ENCODE data around the gene MOB4. TPM values are rescaled to one million over a fixed set of nuclear protein-coding genes. Genes with fewer than 3 reads are reported as not detected.
"Not testable (repeated sequence)": the region's sequence is repeated elsewhere in the genome, so short reads cannot be mapped to it uniquely, and the experiment has no call there.

Gene MOB4
- total RNA-seq, 2 experiments from 2014 or later: 16.5 to 21.3 TPM

GRCh38 chr2:197558393-197558792 is 42.5 kb downstream of the MOB4 start:
- no peak for ATAC-seq
- ChIA-PET POLR2A (no interaction called here), CTCF (no interaction called here)
- H3K27me3 Mint-ChIP-seq (ENCODE audit: low read depth): no peaks in the 10 kb centered on the region
- H3K4me1 Mint-ChIP-seq (ENCODE audit: low read depth): no peaks in the 10 kb centered on the region
- H3K9me3 Mint-ChIP-seq (ENCODE audit: insufficient read depth): no peaks in the 10 kb centered on the region
- peaks cover 46% of the 10 kb centered on the region for H3K36me3 Mint-ChIP-seq (ENCODE audit: low read depth)
- H3K4me3 Mint-ChIP-seq: no peak overlapping the region
- DNase-seq: no peak
- H3K27ac Mint-ChIP-seq: peak overlapping the region; percentile 57

- no peak for DNase-seq
- Mint-ChIP-seq H3K9me3 (ENCODE audit: insufficient read depth) (peaks cover 4% of the 10 kb centered on the region), H3K36me3 (ENCODE audit: low read depth) (peaks cover 56% of the 10 kb centered on the region), H3K4me1 (ENCODE audit: low read depth) (no peaks in the 10 kb centered on the region), H3K4me3 (no peak overlapping the region), H3K27me3 (ENCODE audit: low read depth) (no peaks in the 10 kb centered on the region), H3K27ac (no peak overlapping the region)
- ChIA-PET CTCF (no interaction called here), POLR2A (no interaction called here)
- no peak for ATAC-seq
Observed at GRCh38 chr2:197559681-197560080, 43.8 kb downstream of the MOB4 start.

GRCh38 chr2:197560146-197560665 is 44.3 kb downstream of the MOB4 start:
- POLR2A ChIA-PET: no interaction called here
- CTCF ChIA-PET: no interaction called here
- peaks cover 4% of the 10 kb centered on the region for H3K9me3 Mint-ChIP-seq (ENCODE audit: insufficient read depth)
- no peak overlapping the region for H3K27ac Mint-ChIP-seq
- H3K27me3 Mint-ChIP-seq (ENCODE audit: low read depth): no peaks in the 10 kb centered on the region
- DNase-seq: no peak
- peaks cover 58% of the 10 kb centered on the region for H3K36me3 Mint-ChIP-seq (ENCODE audit: low read depth)
- no peak for ATAC-seq
- H3K4me1 Mint-ChIP-seq (ENCODE audit: low read depth): no peaks in the 10 kb centered on the region
- H3K4me3 Mint-ChIP-seq: no peak overlapping the region

GRCh38 chr2:197571627-197572271 is 55.9 kb downstream of the MOB4 start:
- no peak overlapping the region for H3K4me3 Mint-ChIP-seq
- no peak overlapping the region for H3K27ac Mint-ChIP-seq
- H3K36me3 Mint-ChIP-seq (ENCODE audit: low read depth): peaks cover 27% of the 10 kb centered on the region
- ATAC-seq (no peak), DNase-seq (no peak)
- H3K4me1 Mint-ChIP-seq (ENCODE audit: low read depth): no peaks in the 10 kb centered on the region
- no peaks in the 10 kb centered on the region for H3K27me3 Mint-ChIP-seq (ENCODE audit: low read depth)
- CTCF ChIA-PET: no interaction called here
- H3K9me3 Mint-ChIP-seq (ENCODE audit: insufficient read depth): peaks cover 6% of the 10 kb centered on the region
- POLR2A ChIA-PET: no interaction called here

GRCh38 chr2:197573608-197574007 is 57.7 kb downstream of the MOB4 start:
- Mint-ChIP-seq H3K27me3 (ENCODE audit: low read depth) (no peaks in the 10 kb centered on the region), H3K4me3 (no peak overlapping the region), H3K9me3 (ENCODE audit: insufficient read depth) (peaks cover 6% of the 10 kb centered on the region), H3K27ac (no peak overlapping the region), H3K4me1 (ENCODE audit: low read depth) (no peaks in the 10 kb centered on the region), H3K36me3 (ENCODE audit: low read depth) (peaks cover 27% of the 10 kb centered on the region)
- ChIA-PET CTCF (no interaction called here), POLR2A (no interaction called here)
- DNase-seq: no peak
- no peak for ATAC-seq

- H3K9me3 Mint-ChIP-seq (ENCODE audit: insufficient read depth): peaks cover 6% of the 10 kb centered on the region
Observed at GRCh38 chr2:197575987-197576386, 60.1 kb downstream of the MOB4 start.

GRCh38 chr2:197576631-197577030 is 60.8 kb downstream of the MOB4 start:
- DNase-seq (no peak), ATAC-seq (no peak)
- POLR2A ChIA-PET: no interaction called here
- Mint-ChIP-seq H3K9me3 (ENCODE audit: insufficient read depth) (peaks cover 6% of the 10 kb centered on the region), H3K27me3 (ENCODE audit: low read depth) (no peaks in the 10 kb centered on the region), H3K4me1 (ENCODE audit: low read depth) (no peaks in the 10 kb centered on the region), H3K4me3 (no peak overlapping the region), H3K36me3 (ENCODE audit: low read depth) (peaks cover 27% of the 10 kb centered on the region), H3K27ac (no peak overlapping the region)
- CTCF ChIA-PET: interaction anchor here (1.4 kb wide), 1 partner anchor 39 kb away, joined by 4 read pairs; no protein-coding TSS in a partner anchor

More at GRCh38 chr2:197575987-197576386, 60.1 kb downstream of the MOB4 start:
- H3K27ac Mint-ChIP-seq: no peak overlapping the region
- no peaks in the 10 kb centered on the region for H3K27me3 Mint-ChIP-seq (ENCODE audit: low read depth)
- peaks cover 27% of the 10 kb centered on the region for H3K36me3 Mint-ChIP-seq (ENCODE audit: low read depth)
- H3K4me3 Mint-ChIP-seq: no peak overlapping the region
- DNase-seq (no peak), ATAC-seq (no peak)
- ChIA-PET CTCF (no interaction called here), POLR2A (interaction anchor here (0.6 kb wide), 1 partner anchor 563 kb away, joined by 3 read pairs; no protein-coding TSS in a partner anchor)
- H3K4me1 Mint-ChIP-seq (ENCODE audit: low read depth): no peaks in the 10 kb centered on the region

- Mint-ChIP-seq H3K27ac (no peak overlapping the region), H3K27me3 (ENCODE audit: low read depth) (no peaks in the 10 kb centered on the region), H3K4me3 (no peak overlapping the region), H3K36me3 (ENCODE audit: low read depth) (peaks cover 19% of the 10 kb centered on the region), H3K4me1 (ENCODE audit: low read depth) (no peaks in the 10 kb centered on the region), H3K9me3 (ENCODE audit: insufficient read depth) (peaks cover 6% of the 10 kb centered on the region)
- ATAC-seq (no peak), DNase-seq (no peak)
- CTCF ChIA-PET: interaction anchor here (1.4 kb wide), 1 partner anchor 38 kb away, joined by 4 read pairs; no protein-coding TSS in a partner anchor
- POLR2A ChIA-PET: no interaction called here
Observed at GRCh38 chr2:197577446-197577845, 61.6 kb downstream of the MOB4 start.

GRCh38 chr2:197578294-197578693 is 62.4 kb downstream of the MOB4 start:
- not testable (repeated sequence) for ATAC-seq
- H3K36me3 Mint-ChIP-seq (ENCODE audit: low read depth): peaks cover 11% of the 10 kb centered on the region

GRCh38 chr2:197580166-197580565 is 64.3 kb downstream of the MOB4 start:
- H3K27me3 Mint-ChIP-seq (ENCODE audit: low read depth); DNase-seq; CTCF ChIA-PET; ATAC-seq; H3K36me3 Mint-ChIP-seq (ENCODE audit: low read depth); H3K9me3 Mint-ChIP-seq (ENCODE audit: insufficient read depth); H3K4me3 Mint-ChIP-seq; H3K4me1 Mint-ChIP-seq (ENCODE audit: low read depth); POLR2A ChIA-PET; H3K27ac Mint-ChIP-seq: not testable (repeated sequence)

More at GRCh38 chr2:197578294-197578693, 62.4 kb downstream of the MOB4 start:
- POLR2A ChIA-PET; H3K9me3 Mint-ChIP-seq (ENCODE audit: insufficient read depth); H3K4me3 Mint-ChIP-seq; DNase-seq; CTCF ChIA-PET; H3K27me3 Mint-ChIP-seq (ENCODE audit: low read depth); H3K4me1 Mint-ChIP-seq (ENCODE audit: low read depth); H3K27ac Mint-ChIP-seq: not testable (repeated sequence)

- CTCF ChIA-PET; H3K4me3 Mint-ChIP-seq; ATAC-seq; DNase-seq; H3K27ac Mint-ChIP-seq; H3K27me3 Mint-ChIP-seq (ENCODE audit: low read depth); POLR2A ChIA-PET; H3K4me1 Mint-ChIP-seq (ENCODE audit: low read depth); H3K36me3 Mint-ChIP-seq (ENCODE audit: low read depth); H3K9me3 Mint-ChIP-seq (ENCODE audit: insufficient read depth): not testable (repeated sequence)
Observed at GRCh38 chr2:197587255-197587654, 71.4 kb downstream of the MOB4 start.

- Mint-ChIP-seq H3K36me3 (ENCODE audit: low read depth) (no peaks in the 10 kb centered on the region), H3K27ac (no peak overlapping the region), H3K4me1 (ENCODE audit: low read depth) (no peaks in the 10 kb centered on the region), H3K9me3 (ENCODE audit: insufficient read depth) (no peaks in the 10 kb centered on the region), H3K27me3 (ENCODE audit: low read depth) (peaks cover 11% of the 10 kb centered on the region), H3K4me3 (no peak overlapping the region)
- CTCF ChIA-PET: no interaction called here
- POLR2A ChIA-PET: no interaction called here
- DNase-seq: no peak
- no peak for ATAC-seq
Observed at GRCh38 chr2:197591339-197592072, 75.6 kb downstream of the MOB4 start.

Data from activated CD8-positive, alpha-beta T cell treated with anti-CD3 and anti-CD28 coated beads, Interleukin-2, amount 10 ng/mL, durations not matched to agents 7 days and 5 days (primary cell).